ENCODE measurements around the gene SMG6.

DNA sequence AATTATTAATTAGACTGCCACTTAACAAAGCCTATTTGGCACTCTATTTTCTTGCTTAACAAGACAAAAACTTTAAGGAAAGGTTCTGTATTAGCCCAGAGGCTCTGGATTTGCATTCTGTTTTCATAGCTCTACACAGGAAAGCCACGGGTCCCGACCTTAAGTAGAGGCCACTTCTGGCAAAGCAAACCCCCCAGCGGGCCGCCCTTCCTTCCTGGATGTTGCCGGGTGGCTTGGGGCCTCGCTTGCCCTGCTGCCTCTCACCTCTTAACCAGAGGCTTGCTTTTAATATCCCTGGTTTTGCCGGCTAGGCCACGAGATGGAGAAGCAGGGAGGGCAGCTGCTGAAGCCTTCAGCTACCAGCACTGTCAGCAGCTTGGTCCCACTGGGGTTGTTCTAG lies 282.9 kb downstream of the SMG6 start:
- TF ChIP-seq CTCF (IDR thresholded peaks at IDR 0.05; ENCODE audit: poor library complexity) (no peak), EZH2 (IDR thresholded peaks at IDR 0.05; ENCODE audit: borderline replicate concordance) (no peak), EZH2phosphoT487 (IDR thresholded peaks at IDR 0.05; ENCODE audit: low read depth, severe bottlenecking, unreplicated experiment) (no peak)

Measured in hepatocyte (in vitro differentiated cells).